A549 (cell line): ENCODE measurements around the gene IL17RA. TPM values are rescaled to one million over a fixed set of nuclear protein-coding genes. Genes with fewer than 3 reads are reported as not detected.

ENCODE experiments used
- ATAC-seq, 2 experiments: fragments of 200-7000 bp in 1 of 2; fragments of >200 bp in 1 of 2; cut with Nextera tagmentation in 1 of 2; cut with Tn5 transposase in 1 of 2; 3 replicates each; pipeline versions ENCODE4 v1.8.0 to v1.9.1; 2018 to 2020; ENCODE audit warnings: mild to moderate bottlenecking in 1 of 2, moderate library complexity in 1 of 2
- CTCF ChIA-PET: fragments of 300-600 bp; sonication (Branson Sonifier 250); formaldehyde crosslinking; extraction: SDS; loops from one replicate; lab custom pipeline; 2021; ENCODE audit warnings: antibody characterized with exemption, inconsistent platforms; lab: Yijun Ruan, JAX
- POLR2A ChIA-PET: fragments of 350-600 bp; formaldehyde crosslinking; extraction: SDS; loops from one replicate; lab custom pipeline; 2021; ENCODE audit warnings: antibody characterized with exemption, inconsistent platforms; lab: Yijun Ruan, JAX
- DNase-seq, 2 experiments: peaks; one replicate each; pipeline versions ENCODE4 v3.0.0 to v3.0.0-alpha.2; 2011 to 2016; ENCODE audit warnings: low read depth in 1 of 2, low spot score in 1 of 2
- FAIRE-seq: peaks from 2 replicates; lab custom pipeline; 2011; peaks lifted over from hg19 to GRCh38; lab: Jason Lieb, UNC
- H3K27ac ChIP-seq, 2 experiments: fragments of >200 bp; sonication (Bioruptor Twin); formaldehyde crosslinking; 3 replicates each; pipeline ENCODE4 v1.5.1; 2016 to 2017
- H3K4me1 ChIP-seq: fragments of >200 bp; sonication (Bioruptor Twin); formaldehyde crosslinking; 3 replicates; pipeline ENCODE4 v1.6.1; 2016
- H3K4me2 ChIP-seq: fragments of >200 bp; sonication (Bioruptor Twin); formaldehyde crosslinking; 3 replicates; pipeline ENCODE4 v1.6.1; 2016
- H3K4me3 ChIP-seq: fragments of >200 bp; sonication (Bioruptor Twin); formaldehyde crosslinking; 3 replicates; pipeline ENCODE4 v1.5.1; 2016
- H3K9me3 ChIP-seq: fragments of >200 bp; sonication (Bioruptor Twin); formaldehyde crosslinking; 3 replicates; pipeline ENCODE4 v1.6.1; 2016
- BHLHE40 ChIP-seq: IDR thresholded peaks from 2 replicates; pipeline ENCODE4 v1.6.1; 2012; ENCODE audit warnings: low read depth, low read length, inconsistent platforms
- CBX2 ChIP-seq: fragments of 200-600 bp; sonication (generic); IDR thresholded peaks from 2 replicates; pipeline ENCODE4 v1.6.1; 2016; ENCODE audit warnings: low read depth, mild to moderate bottlenecking, borderline replicate concordance
- CBX8 ChIP-seq: fragments of 200-600 bp; sonication (generic); IDR thresholded peaks from 2 replicates; pipeline ENCODE4 v1.6.1; 2016
- CHD2 ChIP-seq: fragments of 150-350 bp; IDR thresholded peaks from 2 replicates; pipeline ENCODE4 v1.6.1; 2014; ENCODE audit warnings: low read length; ENCODE audit not compliant: partially characterized antibody
- CHD4 ChIP-seq: fragments of 200-600 bp; sonication (generic); IDR thresholded peaks from 2 replicates; pipeline ENCODE4 v1.6.1; 2016; ENCODE audit warnings: antibody characterized with exemption, mild to moderate bottlenecking, borderline replicate concordance
- EHMT2 ChIP-seq: fragments of 200-600 bp; sonication (generic); IDR thresholded peaks from 2 replicates; pipeline ENCODE4 v1.6.1; 2016; ENCODE audit warnings: antibody characterized with exemption, low read depth, mild to moderate bottlenecking, moderate library complexity
- ESRRA ChIP-seq: fragments of 150-350 bp; IDR thresholded peaks from 2 replicates; pipeline ENCODE4 v1.6.1; 2014; ENCODE audit warnings: mild to moderate bottlenecking, low read length, borderline replicate concordance
- HDAC2 ChIP-seq: fragments of 200-600 bp; sonication (generic); IDR thresholded peaks from 2 replicates; pipeline ENCODE4 v1.6.1; 2016
- HES2 ChIP-seq: fragments of >200 bp; sonication (Bioruptor Twin); formaldehyde crosslinking; IDR thresholded peaks from 2 replicates; pipeline ENCODE4 v1.6.1; 2016
- HEYL ChIP-seq: fragments of 250-450 bp; sonication (Bioruptor Pico); IDR thresholded peaks from 2 replicates; pipeline ENCODE4 v1.8.0; 2021; ENCODE audit warnings: mild to moderate bottlenecking, moderate library complexity
- HOXA7 ChIP-seq: fragments of 250-450 bp; sonication (Bioruptor Pico); IDR thresholded peaks from 2 replicates; pipeline ENCODE4 v1.5.0; 2020; ENCODE audit warnings: mild to moderate bottlenecking, moderate library complexity
- HOXB13 ChIP-seq: fragments of 250-450 bp; sonication (Bioruptor Pico); IDR thresholded peaks from 2 replicates; pipeline ENCODE4 v1.5.0; 2020; ENCODE audit warnings: low read depth, mild to moderate bottlenecking, moderate library complexity
- HOXB5 ChIP-seq: fragments of 250-450 bp; sonication (Bioruptor Pico); IDR thresholded peaks from 2 replicates; pipeline ENCODE4 v1.5.0; 2020; ENCODE audit warnings: mild to moderate bottlenecking, moderate library complexity
- KDM5A ChIP-seq: fragments of 200-600 bp; sonication (generic); IDR thresholded peaks from 2 replicates; pipeline ENCODE4 v1.6.1; 2016; ENCODE audit warnings: antibody characterized with exemption, mild to moderate bottlenecking
- MYC ChIP-seq: IDR thresholded peaks from 2 replicates; pipeline ENCODE4 v1.6.1; 2012; ENCODE audit warnings: mild to moderate bottlenecking, inconsistent platforms, low read length, improper control_type of control experiment, borderline replicate concordance
- NFE2L2 ChIP-seq: fragments of 150-350 bp; conservative IDR thresholded peaks from 2 replicates; pipeline ENCODE4 v1.6.1; 2014; ENCODE audit warnings: low read length
- NPAS2 ChIP-seq: fragments of 250-450 bp; sonication (Bioruptor Pico); IDR thresholded peaks from 2 replicates; pipeline ENCODE4 v1.8.0; 2022; ENCODE audit warnings: mild to moderate bottlenecking, moderate library complexity, borderline replicate concordance
- NR3C1 ChIP-seq: fragments of >200 bp; sonication (Bioruptor Twin); formaldehyde crosslinking; IDR thresholded peaks from 3 replicates; pipeline ENCODE4 v1.6.1; 2017
- PBX3 ChIP-seq: IDR thresholded peaks from 2 replicates; pipeline ENCODE4 v1.6.1; 2012
- POLR2A ChIP-seq: IDR thresholded peaks from 2 replicates; pipeline ENCODE4 v1.6.1; 2012; ENCODE audit warnings: mild to moderate bottlenecking, low read length
- POLR2AphosphoS2 ChIP-seq: conservative IDR thresholded peaks from 2 replicates; pipeline ENCODE4 v1.6.1; 2012; ENCODE audit warnings: low read length, improper control_type of control experiment, inconsistent platforms
- RAD21 ChIP-seq, 2 experiments: fragments of >200 bp in 1 of 2; sonication (Bioruptor Twin) in 1 of 2; formaldehyde crosslinking in 1 of 2; IDR thresholded peaks in 1 of 2; conservative IDR thresholded peaks in 1 of 2; 2 replicates in 1 of 2; 3 replicates in 1 of 2; pipeline ENCODE4 v1.6.1; 2012 to 2018; ENCODE audit warnings: inconsistent platforms in 1 of 2
- RARB ChIP-seq: fragments of 250-450 bp; sonication (Bioruptor Pico); IDR thresholded peaks from 2 replicates; pipeline ENCODE4 v1.8.0; 2021; ENCODE audit warnings: mild to moderate bottlenecking, moderate library complexity
- RFX5 ChIP-seq: fragments of 450-650 bp; IDR thresholded peaks from 2 replicates; pipeline ENCODE4 v1.7.1; 2014; ENCODE audit warnings: antibody characterized with exemption, mild to moderate bottlenecking, moderate library complexity
- RNF2 ChIP-seq: fragments of 200-600 bp; sonication (generic); IDR thresholded peaks from 2 replicates; pipeline ENCODE4 v1.6.1; 2016; ENCODE audit warnings: low read depth, mild to moderate bottlenecking, antibody characterized with exemption, moderate library complexity, borderline replicate concordance
- TFCP2L1 ChIP-seq: fragments of 250-450 bp; sonication (Bioruptor Pico); IDR thresholded peaks from 2 replicates; pipeline ENCODE4 v1.5.0; 2021; ENCODE audit warnings: mild to moderate bottlenecking
- ZC3H11A ChIP-seq: fragments of 450-650 bp; IDR thresholded peaks from 2 replicates; pipeline ENCODE4 v1.6.1; 2014; ENCODE audit warnings: antibody characterized with exemption, mild to moderate bottlenecking
- ZFP36 ChIP-seq: fragments of 450-650 bp; IDR thresholded peaks from 2 replicates; pipeline ENCODE4 v1.6.1; 2014; ENCODE audit warnings: borderline replicate concordance; ENCODE audit not compliant: partially characterized antibody
- WGBS: methylation state at CpG from one replicate; pipeline ENCODE4 v1.1.6; 2017; ENCODE audit errors: missing lambda C conversion rate; 5-methylcytosine and 5-hydroxymethylcytosine counted together
- polyA plus RNA-seq, 4 experiments: library from polyadenylated mRNA; depleted of rRNA in 3 of 4; stranded (reverse); fragments of >200 nt; fragmentation: RNase III in 1 of 4; extraction: RNeasy Plus Mini Kit Qiagen cat#74134 plus additional on column Dnase treatment in 1 of 4; gene quantifications; 2 replicates in 3 of 4; 3 replicates in 1 of 4; pipeline ENCODE4 v1.2.3, GENCODE V29; 2011 to 2017

Gene IL17RA
- polyA plus RNA-seq, 2 of the 4 experiments (the other 2 are of a cell fraction): 4.3 to 6.4 TPM

GRCh38 chr22:17109976-17110375 lies 25.2 kb downstream of the IL17RA start:
- POLR2A ChIA-PET: interaction anchor here (0.7 kb wide), 1 partner anchor 138 kb away, joined by 5 read pairs; no protein-coding TSS in a partner anchor
- ATAC-seq (no peak), FAIRE-seq (no peak), DNase-seq (no peak)
- peaks cover 5% of the 10 kb centered on the region; the same call in 1 of the 3 replicates for H3K4me1 ChIP-seq
- H3K27ac ChIP-seq: no peak overlapping the region
- H3K9me3 ChIP-seq: no peaks in the 10 kb centered on the region
- no peak overlapping the region for H3K4me3 ChIP-seq
- TF ChIP-seq CBX8 (no peak), CHD4 (no peak), RFX5 (no peak), POLR2A (no peak), KDM5A (no peak), ZFP36 (no peak), CHD2 (no peak), HDAC2 (no peak), CBX2 (no peak), EHMT2 (no peak), MYC (no peak), HOXA7 (CRISPR knock-in tag) (no peak), PBX3 (no peak), RARB (no peak), RNF2 (no peak), ZC3H11A (no peak), ESRRA (no peak)
- TF ChIP-seq, all 56 proteins: peak for 0
- no peak overlapping the region for H3K4me2 ChIP-seq
- WGBS: 92% methylated on average over 13 of the region's 16 CpGs
- CTCF ChIA-PET: interaction anchor here (0.6 to 0.9 kb wide), 2 partner anchors 22 to 125 kb away, joined by 3 to 4 read pairs; no protein-coding TSS in a partner anchor

- H3K4me3 ChIP-seq: no peak overlapping the region
- no peak for DNase-seq
- no peak for TF ChIP-seq TFCP2L1 (CRISPR knock-in tag)
- no peak for TF ChIP-seq EHMT2
- TF ChIP-seq NR3C1: no peak
- TF ChIP-seq HOXB5 (CRISPR knock-in tag): no peak
- TF ChIP-seq BHLHE40: no peak
- TF ChIP-seq HES2: no peak
- TF ChIP-seq POLR2AphosphoS2: no peak
- TF ChIP-seq HOXB13: no peak
- no peak for ATAC-seq
- no peak for FAIRE-seq
- ChIA-PET POLR2A (no interaction called here), CTCF (interaction anchor here (0.6 to 1.5 kb wide), 3 partner anchors 12 to 61 kb away, joined by 3 to 4 read pairs (median 3); no protein-coding TSS in a partner anchor)
- no peaks in the 10 kb centered on the region for H3K9me3 ChIP-seq
- H3K4me2 ChIP-seq: no peak overlapping the region
- peaks cover 5% of the 10 kb centered on the region; the same call in 1 of the 3 replicates for H3K4me1 ChIP-seq
- 90% methylated on average over 11 of the region's 13 CpGs for WGBS
- no peak overlapping the region for H3K27ac ChIP-seq
Observed at GRCh38 chr22:17110791-17111550, 26.2 kb downstream of the IL17RA start.

- CTCF ChIA-PET: interaction anchor here (0.9 to 1.5 kb wide), 2 partner anchors 10 to 59 kb away, joined by 3 to 6 read pairs; no protein-coding TSS in a partner anchor
- Histone ChIP-seq H3K4me2 (no peak overlapping the region), H3K4me3 (no peak overlapping the region), H3K9me3 (no peaks in the 10 kb centered on the region), H3K4me1 (peaks cover 5% of the 10 kb centered on the region; the same call in 1 of the 3 replicates), H3K27ac (no peak overlapping the region)
- no peak for DNase-seq
- FAIRE-seq: no peak
- peak in 1 of 2 experiments; percentile 42; a peak in 3 of 6 replicates for ATAC-seq
- no peak for TF ChIP-seq RAD21 (conservative IDR thresholded peaks at IDR 0.05 in 1 of 2, IDR thresholded peaks at IDR 0.05 in 1 of 2)
- no peak for TF ChIP-seq ZC3H11A
- no peak for TF ChIP-seq NFE2L2
- no peak for TF ChIP-seq HEYL (CRISPR knock-in tag)
- TF ChIP-seq HES2: no peak
- no peak for TF ChIP-seq NPAS2 (CRISPR knock-in tag)
- no peak for TF ChIP-seq RARB
- POLR2A ChIA-PET: no interaction called here
- 26% methylated on average over 9 of the region's 9 CpGs for WGBS
Observed at GRCh38 chr22:17112491-17113042, 27.8 kb downstream of the IL17RA start.
